Stomach (tissue), 4 donors: ENCODE measurements around the gene APEX2.

ENCODE experiments used
- CTCF ChIP-seq, 7 experiments: fragments of 450-650 bp in 4 of 7; fragments of 200-600 bp in 3 of 7; sonication (generic) in 3 of 7; IDR thresholded peaks; one replicate each; pipeline ENCODE4 v1.5.1; 2016 to 2019; ENCODE audit warnings: antibody characterized with exemption in 7 of 7, control low read depth in 2 of 7, mild to moderate bottlenecking in 1 of 7
- POLR2A ChIP-seq, 4 donors: fragments of 450-650 bp; IDR thresholded peaks; one replicate each; pipeline ENCODE4 v1.6.1; 2016; ENCODE audit warnings: antibody characterized with exemption in 4 of 4, control low read depth in 2 of 4, mild to moderate bottlenecking in 1 of 4, moderate library complexity in 1 of 4
- POLR2AphosphoS5 ChIP-seq, 3 donors: sonication (generic); formaldehyde crosslinking; IDR thresholded peaks; one replicate each; pipeline ENCODE4 v1.6.1; 2016; ENCODE audit warnings: antibody characterized with exemption in 3 of 3

DNA sequence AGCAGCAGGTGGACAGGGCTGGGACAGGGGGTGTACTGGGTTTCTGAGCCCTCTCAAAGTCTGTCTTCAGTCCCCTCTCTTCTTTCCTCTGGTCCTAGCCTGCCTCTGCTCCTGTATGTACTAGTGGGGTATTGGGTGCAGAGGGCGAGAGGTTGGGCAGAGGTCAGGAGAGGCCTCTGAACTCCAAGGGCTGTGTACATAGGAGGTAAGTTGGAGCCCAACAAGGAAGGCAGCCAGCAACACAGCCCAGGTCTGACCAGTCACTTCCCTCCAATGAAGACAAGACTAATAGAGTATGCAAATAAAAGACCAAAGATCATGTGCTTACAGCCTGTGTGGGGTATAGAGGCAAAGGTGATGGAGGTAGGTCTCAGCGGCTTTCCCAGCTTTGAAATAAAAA lies 6.1 kb upstream of the APEX2 start, which contains the start of gene PFKFB1:
- TF ChIP-seq POLR2AphosphoS5 (IDR thresholded peaks at IDR 0.05), result no peak
- TF ChIP-seq CTCF (IDR thresholded peaks at IDR 0.05), result no peak
- TF ChIP-seq POLR2A (IDR thresholded peaks at IDR 0.05), result no peak
